GM19023 (cell line): ENCODE data around the gene METTL23.
"Not testable (repeated sequence)": the region's sequence is repeated elsewhere in the genome, so short reads cannot be mapped to it uniquely, and the experiment has no call there.

Experiments used
- ATAC-seq: cut with Tn5 transposase; IDR thresholded peaks from one replicate; pipeline ENCODE4 v1.9.1; 2021; ENCODE audit warnings: mild to moderate bottlenecking, moderate library complexity; ENCODE audit not compliant: unreplicated experiment

METTL23 gene

DNA sequence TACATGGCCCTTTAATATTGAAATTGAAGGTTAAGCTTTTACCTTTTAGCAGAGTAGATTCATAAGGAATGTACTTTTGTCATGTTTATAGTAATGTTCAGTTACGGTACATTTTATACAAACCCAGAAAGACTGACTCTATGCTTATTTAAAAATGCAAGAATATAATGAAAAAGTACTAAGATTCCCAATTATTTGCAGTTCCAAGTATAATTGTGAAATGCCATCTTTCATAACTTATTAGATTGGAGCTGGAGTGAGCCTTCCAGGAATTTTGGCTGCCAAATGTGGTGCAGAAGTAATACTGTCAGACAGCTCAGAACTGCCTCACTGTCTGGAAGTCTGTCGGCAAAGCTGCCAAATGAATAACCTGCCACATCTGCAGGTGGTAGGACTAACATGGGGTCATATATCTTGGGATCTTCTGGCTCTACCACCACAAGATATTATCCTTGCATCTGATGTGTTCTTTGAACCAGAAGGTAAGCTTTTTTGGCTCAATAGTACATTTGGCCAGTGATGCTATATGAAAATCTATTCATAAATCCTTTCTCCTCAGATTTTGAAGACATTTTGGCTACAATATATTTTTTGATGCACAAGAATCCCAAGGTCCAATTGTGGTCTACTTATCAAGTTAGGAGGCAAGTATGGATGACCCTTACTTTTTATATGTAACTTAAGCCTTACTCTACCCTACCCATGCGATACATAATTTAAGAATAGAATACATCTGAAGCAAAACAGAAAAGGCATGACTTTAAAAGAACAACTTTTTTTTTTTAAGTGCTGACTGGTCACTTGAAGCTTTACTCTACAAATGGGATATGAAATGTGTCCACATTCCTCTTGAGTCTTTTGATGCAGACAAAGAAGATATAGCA is 6.3 kb downstream of the METTL23 start:
- ATAC-seq, result no peak

DNA sequence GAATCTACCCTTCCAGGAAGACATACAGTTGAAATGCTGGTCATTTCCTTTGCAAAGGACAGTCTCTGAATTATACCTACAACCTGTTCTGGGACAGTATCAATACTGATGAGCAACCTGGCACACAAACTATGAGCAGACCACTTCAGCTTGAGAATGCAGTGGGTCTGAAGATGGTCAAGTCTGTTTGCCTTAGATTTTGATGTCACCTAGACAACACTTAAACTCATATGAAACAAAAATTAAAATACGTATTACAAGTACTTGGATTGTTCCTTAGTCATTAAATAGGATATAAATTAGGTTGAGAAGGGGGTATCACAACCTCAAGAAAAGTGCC is 6.9 kb downstream of the METTL23 start:
- no peak for ATAC-seq

DNA sequence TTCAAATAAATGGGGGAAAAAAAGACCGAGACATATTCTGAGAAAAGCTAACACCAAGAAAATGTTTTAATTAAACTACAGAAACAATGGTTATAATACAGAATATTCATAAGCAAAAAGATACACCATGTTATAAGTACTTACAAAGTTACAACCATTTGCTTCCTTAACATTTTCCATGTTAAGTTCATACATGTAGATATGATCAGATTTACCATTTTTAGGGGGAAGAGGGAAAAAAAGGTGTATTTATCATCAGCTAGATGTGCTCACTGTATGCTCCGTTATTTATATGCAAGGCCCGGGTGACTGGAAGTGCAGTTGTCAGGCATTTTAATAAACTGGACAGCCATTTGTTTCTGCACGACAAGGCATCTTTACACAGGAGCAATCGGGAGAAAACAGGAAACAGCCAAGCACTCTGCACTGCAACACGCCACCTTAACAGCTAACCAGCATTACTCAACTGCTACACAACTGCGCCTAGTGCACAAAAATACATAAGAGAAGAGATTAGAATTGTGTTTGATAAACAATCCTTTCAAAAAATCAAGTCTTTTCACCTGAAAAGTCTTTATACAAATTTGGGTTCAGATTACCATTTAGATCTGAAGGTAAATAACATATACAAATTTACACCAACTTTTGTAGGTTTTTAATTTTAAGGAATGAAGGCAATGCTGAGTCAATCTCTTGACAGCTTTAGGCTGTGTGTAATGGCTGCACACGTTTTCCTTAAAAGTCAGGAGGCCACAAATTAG is 7.6 kb downstream of the METTL23 start:
- ATAC-seq, result no peak

DNA sequence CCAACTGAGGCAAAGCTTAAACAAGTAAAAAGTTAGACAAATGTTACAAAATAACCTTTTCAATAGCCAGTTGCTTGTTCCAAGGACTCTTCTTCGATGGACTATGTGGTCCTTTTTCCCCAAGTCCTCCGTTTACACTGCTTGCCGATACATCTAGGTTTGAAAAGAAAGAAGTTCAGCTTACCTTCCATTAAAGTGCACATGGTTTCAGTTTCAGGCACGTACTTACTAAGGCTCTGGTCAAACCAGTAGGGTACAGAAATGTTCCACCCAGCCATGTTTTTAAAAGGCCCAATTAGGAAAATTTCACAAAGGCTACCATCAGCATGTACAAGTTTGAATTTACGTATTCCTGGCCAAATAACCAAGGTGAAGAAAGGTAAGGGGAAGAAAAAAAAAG is 8.4 kb downstream of the METTL23 start:
- ATAC-seq, result no peak

DNA sequence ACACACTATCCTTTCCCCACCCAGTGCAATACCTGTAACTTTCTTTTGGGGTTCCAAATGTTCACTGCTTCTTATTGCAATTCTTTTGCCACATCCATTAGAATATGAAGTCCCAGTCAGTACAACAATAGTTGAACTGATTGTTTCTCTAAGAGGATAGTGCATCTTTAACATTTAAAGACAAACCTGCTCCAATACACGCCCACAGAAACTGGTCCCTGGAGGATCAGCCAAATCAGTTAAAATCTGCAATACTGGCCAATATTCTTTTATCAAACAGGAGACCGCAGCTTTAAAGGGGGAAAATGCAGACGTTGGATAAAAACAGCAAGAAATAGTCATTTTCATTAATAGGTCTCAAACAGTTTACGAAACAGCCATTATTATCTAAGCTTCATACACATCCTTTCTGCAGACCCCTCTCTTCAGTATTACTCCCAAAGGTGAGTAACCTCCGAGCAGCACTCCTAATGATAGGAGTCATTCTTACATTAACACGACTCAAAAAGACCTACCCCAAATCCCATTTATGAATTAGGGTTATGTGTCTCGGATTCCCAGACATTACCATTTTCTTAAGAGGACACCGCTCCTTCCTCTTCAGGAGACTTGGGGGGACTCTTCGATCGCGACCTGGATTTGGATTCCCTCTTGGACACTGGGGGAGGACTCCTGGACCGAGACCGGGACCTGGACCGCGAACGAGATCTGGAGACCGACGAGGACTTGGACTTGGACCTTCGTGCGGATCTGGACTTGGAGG is 9.1 kb downstream of the METTL23 start:
- no peak for ATAC-seq

DNA sequence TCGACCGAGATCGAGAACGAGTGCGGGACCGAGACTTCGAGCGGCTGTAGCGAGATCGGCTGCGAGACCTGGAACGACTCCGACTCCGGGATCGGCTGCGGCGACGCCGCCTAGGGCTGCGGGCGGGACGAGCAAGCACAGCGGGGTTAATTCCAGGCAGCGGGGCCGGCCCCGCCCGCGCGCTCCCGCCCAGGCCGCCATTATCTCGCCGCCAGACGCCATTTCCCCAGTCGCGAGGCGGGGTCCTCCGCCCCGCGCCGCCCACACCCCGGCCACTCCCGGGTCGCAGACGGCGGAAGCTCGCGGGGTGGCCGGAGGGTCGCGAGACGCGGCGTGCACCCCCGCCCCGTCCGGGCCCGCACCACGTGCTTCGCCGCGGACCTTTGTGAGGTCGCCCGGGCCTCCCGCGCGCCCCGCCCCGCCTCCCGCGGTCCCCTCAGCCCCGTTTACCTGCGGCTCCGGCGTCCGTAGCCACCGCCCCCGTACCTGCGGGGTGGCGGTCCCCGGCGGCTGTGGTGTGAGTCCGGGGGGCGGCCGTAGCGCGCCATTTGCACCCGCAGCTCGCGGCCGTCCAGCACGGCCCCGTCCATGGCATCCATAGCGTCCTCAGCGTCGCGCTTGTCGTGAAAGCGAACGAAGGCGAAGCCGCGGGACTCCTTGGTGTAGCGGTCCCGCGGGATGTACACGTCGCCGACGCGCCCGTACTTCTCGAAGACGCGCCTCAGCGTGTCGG is 9.9 kb downstream of the METTL23 start:
- ATAC-seq, result peak; percentile 16

DNA sequence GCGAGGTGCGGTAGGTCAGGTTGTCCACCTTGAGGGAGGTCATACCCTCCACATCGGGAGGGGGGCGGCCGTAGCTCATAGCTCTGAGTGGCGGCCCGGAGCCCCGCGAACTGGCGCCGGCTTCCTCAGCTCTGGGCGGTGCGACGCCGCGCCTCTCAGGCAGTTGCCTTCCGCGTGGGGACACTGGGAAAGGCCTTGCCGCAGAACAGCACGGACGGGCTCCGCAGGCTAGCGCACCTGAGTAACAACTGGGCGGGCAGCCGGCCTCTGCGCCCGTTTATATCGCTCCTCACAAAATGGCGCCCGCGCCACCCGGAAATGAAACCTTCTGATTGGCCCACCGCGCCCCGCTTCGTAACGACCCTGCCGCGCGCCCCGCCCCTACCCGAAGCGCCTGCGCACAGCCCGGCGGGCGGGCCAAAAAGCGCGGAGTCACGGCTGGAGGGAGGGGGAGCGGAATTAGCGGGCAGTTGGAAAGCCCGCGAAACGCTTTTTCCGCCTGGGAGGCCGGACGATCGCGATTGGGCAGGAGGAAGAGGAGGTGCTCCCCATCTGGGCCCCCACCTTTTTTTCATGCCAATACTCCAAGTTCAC is 10.5 kb downstream of the METTL23 start, which contains the start of gene SRSF2:
TSS of gene SRSF2 (minus strand) at position 250 of the 594 bp plus-strand sequence. CDS start at position 79, 171 bp downstream.
- ATAC-seq, result peak; percentile 66

DNA sequence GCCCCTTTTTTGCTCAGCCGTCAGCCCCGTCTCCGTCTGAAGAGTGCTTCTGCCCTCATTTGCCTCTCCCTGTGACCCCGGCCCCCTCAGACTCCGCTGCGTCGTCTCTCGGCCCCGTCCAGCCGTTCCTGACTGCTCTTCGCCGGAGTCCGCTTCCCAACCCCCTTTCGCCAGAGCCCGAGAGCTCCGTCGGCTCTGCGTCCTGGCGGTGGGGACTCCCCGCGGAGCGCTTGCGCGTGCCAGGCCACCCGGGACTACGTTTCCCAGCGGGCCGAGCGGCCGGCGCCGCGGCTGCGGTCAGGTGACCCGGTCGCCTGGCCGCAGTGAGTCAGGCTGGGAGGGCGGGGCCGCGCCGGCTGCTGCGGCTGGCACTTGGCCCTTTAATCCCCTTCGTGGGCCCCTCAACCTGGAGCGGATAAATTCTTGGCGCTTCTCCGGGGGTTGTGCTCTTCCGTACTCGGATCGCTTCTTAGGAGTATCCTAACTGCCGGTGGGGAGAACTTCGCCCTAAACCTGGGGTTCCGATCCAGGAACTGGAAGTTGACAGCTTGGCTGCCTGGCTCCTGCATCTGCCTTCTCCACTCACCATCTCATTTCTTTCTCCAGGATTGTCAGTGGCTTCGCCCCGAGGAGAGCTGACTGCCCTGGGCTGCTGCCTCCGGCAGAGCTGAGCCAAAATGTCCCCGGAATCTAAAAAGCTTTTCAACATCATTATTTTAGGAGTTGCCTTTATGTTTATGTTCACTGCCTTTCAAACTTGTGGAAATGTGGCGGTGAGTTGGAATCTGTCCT is 11.2 kb downstream of the METTL23 start, which contains the start of gene MFSD11:
TSS of gene MFSD11 (plus strand) at position 444 of the 792 bp plus-strand sequence. CDS start at position 678, 234 bp downstream.
- ATAC-seq, result peak; percentile 60

DNA sequence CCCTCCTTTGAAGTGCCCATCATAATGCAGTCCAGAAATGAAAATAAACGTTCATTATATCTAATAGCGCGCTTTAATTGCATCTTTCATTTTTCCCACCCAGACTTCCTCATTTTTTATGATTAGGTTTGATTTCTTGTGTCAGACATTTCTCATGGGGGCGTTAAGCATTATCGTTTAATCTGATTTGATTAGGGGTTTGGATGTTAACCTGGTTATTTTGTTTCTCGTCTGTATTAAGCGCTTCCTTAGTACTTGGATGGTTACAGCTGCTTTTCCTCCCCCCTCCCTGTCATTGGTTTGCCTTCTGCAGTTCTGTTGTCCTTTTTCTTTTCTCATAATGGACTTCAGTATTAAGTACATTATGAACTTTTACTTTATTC is 11.8 kb downstream of the METTL23 start:
- ATAC-seq, result no peak

DNA sequence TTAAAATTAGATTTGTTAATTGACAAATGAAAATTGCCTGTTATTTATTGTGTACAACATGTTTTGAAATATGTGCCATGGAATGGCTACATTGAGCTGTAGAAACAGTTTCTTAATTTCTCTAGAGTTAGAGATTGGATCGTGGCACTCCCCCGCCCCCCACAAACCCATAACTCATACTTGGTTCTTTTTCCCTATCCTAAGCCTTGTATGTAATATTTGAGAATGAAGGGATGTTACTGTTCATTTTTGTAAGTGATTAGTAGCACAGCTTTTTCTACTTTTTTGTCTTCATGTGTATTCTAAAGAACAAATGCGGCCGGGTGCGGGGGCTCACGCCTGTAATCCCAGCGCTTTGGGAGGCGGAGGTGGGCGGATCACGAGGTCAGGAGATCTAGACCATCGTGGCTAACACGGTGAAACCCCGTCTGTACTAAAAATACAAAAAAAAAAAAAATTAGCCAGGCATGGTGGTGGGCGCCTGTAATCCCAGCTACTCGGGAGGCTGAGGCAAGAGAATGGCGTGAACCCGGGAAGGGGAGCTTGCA is 13.0 kb downstream of the METTL23 start:
- ATAC-seq, result not testable (repeated sequence)

DNA sequence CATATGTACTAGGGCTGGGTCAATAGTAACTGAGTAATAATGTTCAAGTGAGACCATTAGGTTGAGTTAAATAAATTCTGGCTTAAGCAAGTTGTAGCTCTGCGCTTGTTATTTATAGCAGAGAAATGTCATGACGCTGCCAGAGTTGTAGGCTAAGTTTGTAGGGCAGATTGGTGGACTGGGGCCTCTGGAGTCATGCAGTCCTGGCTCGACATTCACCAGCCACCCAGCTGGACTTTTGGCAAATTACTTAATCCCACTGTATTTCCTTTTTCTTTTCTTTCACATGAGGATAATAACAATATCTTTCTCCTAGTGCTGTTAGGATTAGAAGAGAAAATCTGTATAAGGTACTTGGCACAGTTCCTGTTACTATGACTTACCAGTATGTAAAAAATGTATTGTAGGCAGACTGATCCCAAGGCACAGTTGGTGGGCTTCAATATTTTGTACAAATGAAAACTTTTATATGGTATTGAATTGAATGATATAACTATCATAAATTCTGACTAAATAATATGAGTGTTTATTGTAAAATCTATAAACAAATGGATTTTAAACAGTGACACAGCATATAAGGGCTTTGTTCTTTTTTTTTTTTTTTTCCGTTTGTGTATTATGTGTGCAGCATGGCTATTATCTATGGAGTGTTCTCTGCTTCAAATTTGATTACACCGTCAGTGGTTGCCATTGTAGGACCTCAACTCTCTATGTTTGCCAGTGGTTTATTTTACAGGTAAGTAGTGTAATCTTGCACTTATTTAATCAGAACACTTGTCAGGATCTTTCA is 13.9 kb downstream of the METTL23 start:
- ATAC-seq, result no peak

DNA sequence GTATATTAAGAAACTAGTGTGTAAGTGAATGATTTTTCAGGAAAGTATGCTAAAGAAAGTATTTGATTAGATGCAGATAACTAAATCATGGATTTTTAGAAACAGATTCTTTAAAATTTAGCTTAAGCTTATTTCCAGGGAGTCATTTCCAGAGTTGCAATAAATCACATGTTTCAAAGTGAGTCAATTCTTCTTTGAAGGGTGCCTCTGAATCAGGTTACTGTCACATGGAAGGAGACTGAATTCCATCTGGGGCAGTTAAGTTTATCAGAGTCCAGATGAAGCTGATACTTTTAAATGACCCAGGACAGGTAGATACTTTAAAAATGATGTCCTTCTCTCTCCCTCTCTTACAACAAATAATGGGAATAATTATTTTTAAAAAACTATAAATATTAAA is 16.3 kb downstream of the METTL23 start:
- no peak for ATAC-seq

DNA sequence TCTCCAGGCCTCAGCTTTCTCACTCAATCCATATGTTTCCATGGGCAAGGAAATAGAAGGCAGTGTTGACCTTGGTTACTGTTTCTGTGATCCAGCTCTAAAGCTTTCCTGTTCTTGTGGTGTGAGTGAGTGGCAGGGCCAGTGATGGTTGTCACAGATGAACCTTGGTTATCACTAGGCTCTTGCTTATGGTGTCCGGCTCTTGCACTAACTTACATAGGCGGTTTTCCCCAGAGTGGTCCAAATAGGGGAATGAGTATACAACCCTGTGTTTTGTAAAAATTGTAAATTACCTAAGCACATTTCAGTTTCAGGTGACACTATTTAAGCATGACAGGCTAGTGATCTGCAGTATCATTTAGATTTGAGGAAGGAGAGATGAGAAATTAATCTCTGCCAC is 18.1 kb downstream of the METTL23 start:
- no peak for ATAC-seq

DNA sequence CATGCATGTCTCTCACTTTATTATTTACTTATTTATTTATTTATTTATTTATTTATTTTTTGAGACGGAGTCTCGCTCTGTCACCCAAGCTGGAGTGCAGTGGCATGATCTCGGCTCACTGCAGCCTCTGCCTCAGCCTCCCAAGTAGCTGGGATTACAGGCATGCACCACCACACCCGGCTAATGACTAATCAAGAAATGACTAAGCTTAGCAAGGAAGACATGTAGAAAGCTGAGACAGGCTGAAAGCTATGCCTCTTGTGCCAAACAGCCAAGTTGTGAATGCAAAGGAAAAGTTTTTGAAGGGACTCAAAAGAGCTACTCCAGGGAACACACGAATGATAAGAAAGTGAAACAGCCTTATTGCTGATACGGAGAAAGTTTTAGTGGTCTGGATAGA is 19.1 kb downstream of the METTL23 start:
- not testable (repeated sequence) for ATAC-seq

DNA sequence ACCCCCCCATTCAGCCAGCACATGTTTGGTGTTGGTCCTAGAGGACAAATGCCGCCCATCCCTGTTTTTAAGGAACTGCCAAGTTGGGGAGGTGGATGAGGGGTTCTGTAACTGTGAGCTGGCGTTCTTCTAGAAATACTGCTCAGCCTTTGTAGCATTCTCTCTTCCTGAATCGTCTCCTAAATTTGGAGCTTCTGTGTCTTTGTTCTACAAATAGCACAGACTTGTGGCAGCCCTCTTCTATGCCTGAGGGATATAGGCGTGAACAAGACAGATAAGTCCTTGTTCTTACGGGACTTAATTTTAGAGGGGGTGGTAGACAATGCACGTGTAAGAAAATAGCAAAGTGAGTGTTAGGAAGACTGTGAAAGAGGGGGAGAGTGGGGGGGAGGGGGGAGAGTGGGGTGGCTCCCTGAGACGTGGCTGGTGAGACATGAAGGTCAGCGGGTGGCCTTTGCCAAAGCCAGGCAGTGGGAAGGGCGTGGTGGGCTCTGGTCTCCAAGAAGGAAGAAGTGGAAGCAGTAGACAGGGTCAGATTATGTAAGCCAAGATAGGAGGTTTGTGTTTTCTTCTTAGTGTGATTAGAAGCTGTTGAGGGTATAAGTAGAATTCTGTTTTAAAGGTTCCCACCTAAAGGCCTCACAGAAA is 21.2 kb downstream of the METTL23 start:
- ATAC-seq, result no peak

DNA sequence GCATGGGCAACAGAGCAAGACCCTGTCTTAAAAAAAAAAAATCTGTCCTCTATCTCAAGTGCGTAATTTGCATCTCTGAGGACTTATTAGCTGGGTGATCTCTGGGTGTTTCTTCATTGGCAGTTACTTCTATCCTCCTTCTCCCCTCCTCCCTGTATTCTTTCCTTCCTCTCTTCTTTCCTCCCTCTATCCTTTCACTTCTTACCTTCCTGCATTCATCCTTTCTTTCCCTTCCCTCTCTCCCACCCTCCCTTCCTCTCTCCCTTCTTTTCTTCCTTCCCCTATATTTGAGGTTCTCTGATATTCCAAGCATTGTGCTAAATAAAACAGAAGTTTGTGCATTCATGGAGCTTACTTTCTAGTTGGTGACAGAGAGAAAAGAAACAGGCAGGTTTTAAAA is 22.0 kb downstream of the METTL23 start:
- ATAC-seq, result no peak

DNA sequence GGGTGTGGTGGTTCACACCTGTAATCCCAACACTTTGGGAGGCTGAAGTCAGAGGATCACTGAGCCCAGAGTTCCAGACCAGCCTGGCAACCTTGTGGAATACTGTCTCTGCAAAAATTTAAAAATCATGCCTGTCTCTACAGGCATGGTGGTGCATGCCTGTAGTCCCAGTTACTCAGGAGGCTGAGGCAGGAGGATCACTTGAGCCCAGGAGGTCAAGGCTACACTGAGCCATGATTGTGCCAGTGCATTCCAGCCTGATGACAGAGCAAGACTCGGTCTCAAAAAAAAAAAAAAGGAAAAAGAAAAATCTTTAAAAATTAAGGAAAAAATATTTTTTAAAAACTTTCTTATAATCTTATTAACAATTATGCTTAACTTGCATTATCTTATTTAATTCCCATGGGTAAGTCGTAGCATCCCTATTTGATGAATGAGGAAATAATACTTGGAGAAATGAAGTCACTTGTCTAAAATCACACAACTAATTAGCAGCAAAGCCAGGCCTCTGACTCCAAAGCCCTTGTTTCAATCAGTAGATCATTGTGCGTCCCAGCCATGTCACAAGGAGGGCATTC is 24.9 kb downstream of the METTL23 start:
- ATAC-seq, result no peak
